PC-3 (cell line): ENCODE results near the gene CRYGN.

Experiments
- CTCF ChIP-seq: fragments of 300-600 bp; sonication (generic); conservative IDR thresholded peaks from 2 replicates; pipeline ENCODE4 v1.5.1; 2017; ENCODE audit warnings: antibody characterized with exemption, low read depth, mild to moderate bottlenecking, low read length
- EZH2 ChIP-seq: fragments of 300-600 bp; sonication (generic); IDR thresholded peaks from one replicate; pipeline ENCODE4 v1.6.1; 2017; ENCODE audit warnings: antibody characterized with exemption, mild to moderate bottlenecking, low read length; ENCODE audit not compliant: unreplicated experiment
- EZH2phosphoT487 ChIP-seq: fragments of 300-600 bp; sonication (generic); IDR thresholded peaks from 2 replicates; pipeline ENCODE4 v1.6.1; 2018; ENCODE audit warnings: mild to moderate bottlenecking, antibody characterized with exemption, low read length, borderline replicate concordance

GRCh38 chr7:151399906-151400305, 40.0 kb downstream of the CRYGN start:
- TF ChIP-seq EZH2 (no peak), CTCF (no peak), EZH2phosphoT487 (no peak)
